K562 (cell line): ENCODE measurements around the gene KNDC1. TPM values are rescaled to one million over a fixed set of nuclear protein-coding genes. Genes with fewer than 3 reads are reported as not detected.
A peak's percentile ranks its signal among the peaks of the same experiment; 100 is the strongest.

ENCODE experiments used
- ATAC-seq: fragments of 200-7000 bp; cut with Tn5 transposase; 3 replicates; pipeline ENCODE4 v1.9.1; 2020; ENCODE audit warnings: moderate library complexity
- BruUV-seq: library from RNA; stranded (reverse); fragments of 400-500 nt; replicated peaks from 2 replicates; lab custom pipeline; 2021; lab: Mats Ljungman, UMichigan
- CTCF ChIA-PET: fragments of 300-600 bp; formaldehyde crosslinking; extraction: SDS; loops from one replicate; lab custom pipeline; 2021; ENCODE audit warnings: low intra/inter-chr PET ratio; lab: Yijun Ruan, JAX
- POLR2A ChIA-PET: fragments of 300-600, 350-650 bp; sonication (Branson Sonifier 250); formaldehyde crosslinking; extraction: SDS; loops from one replicate; lab custom pipeline; 2021; ENCODE audit warnings: antibody characterized with exemption, inconsistent platforms; lab: Yijun Ruan, JAX
- DNase-seq, 4 experiments: peaks; one replicate each; pipeline versions ENCODE4 v3.0.0 to v3.0.0-alpha.2; 2011 to 2018; ENCODE audit warnings: low spot score in 3 of 4, mixed read lengths in 3 of 4; ENCODE audit errors: extremely low read depth in 1 of 4
- FAIRE-seq: peaks from 2 replicates; lab custom pipeline; 2011; peaks lifted over from hg19 to GRCh38; lab: Jason Lieb, UNC
- H2AFZ ChIP-seq: 2 replicates; pipeline ENCODE4 v1.6.0; 2011; ENCODE audit warnings: low read depth, low read length, control low read depth, inconsistent platforms
- H3K27ac ChIP-seq: fragments of 200-600 bp; 3 replicates; pipeline ENCODE4 v1.8.0; 2011; ENCODE audit warnings: low read depth, mild to moderate bottlenecking, control low read depth, inconsistent platforms, low read length, moderate library complexity, mixed read lengths; ENCODE audit errors: extremely low read depth
- H3K27me3 ChIP-seq, 2 experiments: fragments of 300-600 bp in 1 of 2; 2 replicates in 1 of 2; 3 replicates in 1 of 2; pipeline versions ENCODE4 v1.6.0 to v1.8.0; 2011; ENCODE audit warnings: inconsistent platforms in 2 of 2, low read length in 2 of 2, mild to moderate bottlenecking in 1 of 2, mixed read lengths in 1 of 2, moderate library complexity in 1 of 2; ENCODE audit not compliant: control insufficient read depth in 2 of 2, insufficient read depth in 2 of 2
- H3K36me3 ChIP-seq: fragments of 300-600 bp; 3 replicates; pipeline ENCODE4 v1.8.0; 2011; ENCODE audit warnings: mild to moderate bottlenecking, low read length, inconsistent platforms; ENCODE audit not compliant: control insufficient read depth, insufficient read depth
- H3K4me1 ChIP-seq, 2 experiments: fragments of 200-600 bp in 1 of 2; replicated peaks in 1 of 2; 2 replicates in 1 of 2; 3 replicates in 1 of 2; pipeline versions ENCODE4 v1.5.1 to v1.8.0; 2011; ENCODE audit warnings: inconsistent platforms in 2 of 2, low read length in 2 of 2, mild to moderate bottlenecking in 1 of 2, mixed read lengths in 1 of 2, moderate library complexity in 1 of 2; ENCODE audit not compliant: control insufficient read depth in 2 of 2, insufficient read depth in 2 of 2
- H3K4me2 ChIP-seq: 2 replicates; pipeline ENCODE4 v1.6.1; 2011; ENCODE audit warnings: low read length, control low read depth, inconsistent platforms, mixed read lengths; ENCODE audit not compliant: insufficient read depth
- H3K4me3 ChIP-seq: fragments of 200-600 bp; sonication (generic), shearing (Covaris generic); 2 replicates; pipeline ENCODE4 v1.5.1; 2016; ENCODE audit warnings: control low read depth, inconsistent platforms
- H3K79me2 ChIP-seq: fragments of 200-600 bp; 3 replicates; pipeline ENCODE4 v1.8.0; 2011; ENCODE audit warnings: low read length, inconsistent platforms; ENCODE audit not compliant: control insufficient read depth, insufficient read depth
- H3K9ac ChIP-seq, 2 experiments: 2 replicates each; pipeline versions ENCODE4 v1.6.0 to v1.6.1; 2011; ENCODE audit warnings: low read depth in 2 of 2, low read length in 2 of 2, control low read depth in 1 of 2, inconsistent platforms in 1 of 2, mild to moderate bottlenecking in 1 of 2, mixed read lengths in 1 of 2; ENCODE audit not compliant: insufficient read depth in 1 of 2
- H3K9me1 ChIP-seq: one replicate; pipeline ENCODE4 v1.6.0; 2011; ENCODE audit warnings: inconsistent platforms, mild to moderate bottlenecking, low read length, moderate library complexity; ENCODE audit not compliant: control insufficient read depth, insufficient read depth
- H3K9me3 ChIP-seq: replicated peaks from 2 replicates; pipeline ENCODE4 v1.5.1; 2011; ENCODE audit warnings: low read depth, low read length, inconsistent platforms; ENCODE audit not compliant: control insufficient read depth, insufficient read depth
- H4K20me1 ChIP-seq: replicated peaks from 2 replicates; pipeline ENCODE4 v1.6.1; 2011; ENCODE audit warnings: low read length, inconsistent platforms, mixed read lengths; ENCODE audit not compliant: control insufficient read depth, insufficient read depth
- L3MBTL2 ChIP-seq: fragments of 450-650 bp; IDR thresholded peaks from 2 replicates; pipeline ENCODE4 v1.6.1; 2016; ENCODE audit warnings: mild to moderate bottlenecking, moderate library complexity
- ZNF586 ChIP-seq: fragments of 450-650 bp; formaldehyde crosslinking; conservative IDR thresholded peaks from 2 replicates; pipeline ENCODE4 v1.4.0; 2020; ENCODE audit warnings: mild to moderate bottlenecking, moderate library complexity
- WGBS: fragments of 100-300 bp; shearing (Covaris generic); methylation state at CpG from one replicate; pipeline ENCODE4 v1.1.6; 2016; ENCODE audit warnings: low coverage, mixed read lengths; ENCODE audit not compliant: insufficient coverage; ENCODE audit errors: missing lambda C conversion rate; 5-methylcytosine and 5-hydroxymethylcytosine counted together
- in situ Hi-C: fragments of 300-500 bp; cut with MboI; formaldehyde crosslinking; loops from 4 replicates; pipeline ENCODE4 v1.15.0; 2018; ENCODE audit warnings: inconsistent platforms, mixed read lengths
- intact Hi-C: fragments of 100-400 bp; cut with micrococcal nuclease; formaldehyde crosslinking; loops from 2 replicates; pipeline ENCODE4 v1.14.2; 2022
- polyA plus RNA-seq, 8 experiments: library from polyadenylated mRNA; depleted of rRNA in 4 of 8; stranded (reverse) in 5 of 8; unstranded in 3 of 8; fragments of >200 nt; fragmentation: Nextera tagmentation in 2 of 8; fragmentation: Illumina TruSeq in 1 of 8; extraction: Ambion mirVana in 2 of 8; extraction: Trizol in 1 of 8; gene quantifications; 2 replicates each; pipeline versions ENCODE4 v1.2.1 to v1.2.3, GENCODE V29; 2011 to 2014; ENCODE audit warnings: inconsistent platforms in 1 of 8, missing spikeins in 1 of 8
- total RNA-seq, 7 experiments: library from RNA; depleted of rRNA in 6 of 7; stranded (reverse); fragments of >200 nt in 6 of 7; fragmentation: Illumina TruSeq in 2 of 7; extraction: Trizol in 2 of 7; gene quantifications; 2 replicates each; pipeline versions ENCODE4 v1.2.1 to v1.2.3, GENCODE V29; 2011 to 2021; ENCODE audit warnings: low replicate concordance in 1 of 7
- TF ChIP-seq, protein P1 (sequence below): fragments of 450-650 bp; IDR thresholded peaks from 2 replicates; pipeline ENCODE4 v1.6.1; 2016; ENCODE audit warnings: mild to moderate bottlenecking, moderate library complexity
- TF ChIP-seq, protein P2 (sequence below): fragments of 450-650 bp; formaldehyde crosslinking; conservative IDR thresholded peaks from 2 replicates; pipeline ENCODE4 v1.4.0; 2022; ENCODE audit warnings: mild to moderate bottlenecking, missing genetic modification characterization

The KNDC1 gene
- total and polyA plus RNA-seq, 9 of the 15 experiments (the other 6 are each of a cell fraction or from before 2014, with no cell fraction given): 0.07 to 0.26 (median 0.11) TPM; not detected in 6

DNA sequence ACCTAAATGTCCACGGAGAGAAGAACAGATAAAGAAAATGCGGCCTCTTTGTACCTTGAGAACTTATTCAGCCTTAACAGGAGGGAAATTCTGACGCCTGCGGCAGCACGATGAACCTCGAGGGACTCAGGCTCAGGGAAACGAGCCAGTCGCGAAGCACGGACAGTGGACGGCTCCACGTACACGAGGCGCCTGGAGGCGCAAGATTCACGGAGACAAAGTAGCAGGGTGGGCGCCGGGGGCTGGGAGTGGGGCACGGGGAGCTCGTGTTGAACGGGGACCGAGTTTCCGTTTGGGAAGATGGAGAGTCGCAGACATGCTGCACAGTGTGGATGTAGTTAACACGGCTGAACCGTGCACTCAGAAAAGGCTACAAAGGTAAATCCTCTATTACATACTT, 56.8 kb downstream of the KNDC1 start:
- peaks cover 0 to 55% of the 10 kb centered on the region in 2 experiments; a peak in 2 of 5 replicates for H3K4me1 ChIP-seq
- peak; percentile 37; the same call in 2 of the 3 replicates for ATAC-seq
- intact Hi-C loops (no loop called here), in situ Hi-C loops (no loop called here)
- H3K9me1 ChIP-seq: no peaks in the 10 kb centered on the region
- no peak for DNase-seq
- peak overlapping the region; percentile 51; the same call in 1 of the 2 replicates for H2AFZ ChIP-seq
- POLR2A ChIA-PET: interaction anchor here (1.0 to 1.3 kb wide), 2 partner anchors 15 to 62 kb away, joined by 3 to 4 read pairs; no protein-coding TSS in a partner anchor
- WGBS: 25% methylated on average over 8 of the region's 26 CpGs
- CTCF ChIA-PET: no interaction called here
- H3K79me2 ChIP-seq: no peaks in the 10 kb centered on the region
- no peaks in the 10 kb centered on the region for H3K9me3 ChIP-seq
- no peak overlapping the region for H3K4me2 ChIP-seq
- BruUV-seq: no TSS peak
- peak; percentile 49; the same call in 1 of the 2 replicates for TF ChIP-seq L3MBTL2
- TF ChIP-seq ZNF586: no peak
- TF ChIP-seq, protein P1, sequence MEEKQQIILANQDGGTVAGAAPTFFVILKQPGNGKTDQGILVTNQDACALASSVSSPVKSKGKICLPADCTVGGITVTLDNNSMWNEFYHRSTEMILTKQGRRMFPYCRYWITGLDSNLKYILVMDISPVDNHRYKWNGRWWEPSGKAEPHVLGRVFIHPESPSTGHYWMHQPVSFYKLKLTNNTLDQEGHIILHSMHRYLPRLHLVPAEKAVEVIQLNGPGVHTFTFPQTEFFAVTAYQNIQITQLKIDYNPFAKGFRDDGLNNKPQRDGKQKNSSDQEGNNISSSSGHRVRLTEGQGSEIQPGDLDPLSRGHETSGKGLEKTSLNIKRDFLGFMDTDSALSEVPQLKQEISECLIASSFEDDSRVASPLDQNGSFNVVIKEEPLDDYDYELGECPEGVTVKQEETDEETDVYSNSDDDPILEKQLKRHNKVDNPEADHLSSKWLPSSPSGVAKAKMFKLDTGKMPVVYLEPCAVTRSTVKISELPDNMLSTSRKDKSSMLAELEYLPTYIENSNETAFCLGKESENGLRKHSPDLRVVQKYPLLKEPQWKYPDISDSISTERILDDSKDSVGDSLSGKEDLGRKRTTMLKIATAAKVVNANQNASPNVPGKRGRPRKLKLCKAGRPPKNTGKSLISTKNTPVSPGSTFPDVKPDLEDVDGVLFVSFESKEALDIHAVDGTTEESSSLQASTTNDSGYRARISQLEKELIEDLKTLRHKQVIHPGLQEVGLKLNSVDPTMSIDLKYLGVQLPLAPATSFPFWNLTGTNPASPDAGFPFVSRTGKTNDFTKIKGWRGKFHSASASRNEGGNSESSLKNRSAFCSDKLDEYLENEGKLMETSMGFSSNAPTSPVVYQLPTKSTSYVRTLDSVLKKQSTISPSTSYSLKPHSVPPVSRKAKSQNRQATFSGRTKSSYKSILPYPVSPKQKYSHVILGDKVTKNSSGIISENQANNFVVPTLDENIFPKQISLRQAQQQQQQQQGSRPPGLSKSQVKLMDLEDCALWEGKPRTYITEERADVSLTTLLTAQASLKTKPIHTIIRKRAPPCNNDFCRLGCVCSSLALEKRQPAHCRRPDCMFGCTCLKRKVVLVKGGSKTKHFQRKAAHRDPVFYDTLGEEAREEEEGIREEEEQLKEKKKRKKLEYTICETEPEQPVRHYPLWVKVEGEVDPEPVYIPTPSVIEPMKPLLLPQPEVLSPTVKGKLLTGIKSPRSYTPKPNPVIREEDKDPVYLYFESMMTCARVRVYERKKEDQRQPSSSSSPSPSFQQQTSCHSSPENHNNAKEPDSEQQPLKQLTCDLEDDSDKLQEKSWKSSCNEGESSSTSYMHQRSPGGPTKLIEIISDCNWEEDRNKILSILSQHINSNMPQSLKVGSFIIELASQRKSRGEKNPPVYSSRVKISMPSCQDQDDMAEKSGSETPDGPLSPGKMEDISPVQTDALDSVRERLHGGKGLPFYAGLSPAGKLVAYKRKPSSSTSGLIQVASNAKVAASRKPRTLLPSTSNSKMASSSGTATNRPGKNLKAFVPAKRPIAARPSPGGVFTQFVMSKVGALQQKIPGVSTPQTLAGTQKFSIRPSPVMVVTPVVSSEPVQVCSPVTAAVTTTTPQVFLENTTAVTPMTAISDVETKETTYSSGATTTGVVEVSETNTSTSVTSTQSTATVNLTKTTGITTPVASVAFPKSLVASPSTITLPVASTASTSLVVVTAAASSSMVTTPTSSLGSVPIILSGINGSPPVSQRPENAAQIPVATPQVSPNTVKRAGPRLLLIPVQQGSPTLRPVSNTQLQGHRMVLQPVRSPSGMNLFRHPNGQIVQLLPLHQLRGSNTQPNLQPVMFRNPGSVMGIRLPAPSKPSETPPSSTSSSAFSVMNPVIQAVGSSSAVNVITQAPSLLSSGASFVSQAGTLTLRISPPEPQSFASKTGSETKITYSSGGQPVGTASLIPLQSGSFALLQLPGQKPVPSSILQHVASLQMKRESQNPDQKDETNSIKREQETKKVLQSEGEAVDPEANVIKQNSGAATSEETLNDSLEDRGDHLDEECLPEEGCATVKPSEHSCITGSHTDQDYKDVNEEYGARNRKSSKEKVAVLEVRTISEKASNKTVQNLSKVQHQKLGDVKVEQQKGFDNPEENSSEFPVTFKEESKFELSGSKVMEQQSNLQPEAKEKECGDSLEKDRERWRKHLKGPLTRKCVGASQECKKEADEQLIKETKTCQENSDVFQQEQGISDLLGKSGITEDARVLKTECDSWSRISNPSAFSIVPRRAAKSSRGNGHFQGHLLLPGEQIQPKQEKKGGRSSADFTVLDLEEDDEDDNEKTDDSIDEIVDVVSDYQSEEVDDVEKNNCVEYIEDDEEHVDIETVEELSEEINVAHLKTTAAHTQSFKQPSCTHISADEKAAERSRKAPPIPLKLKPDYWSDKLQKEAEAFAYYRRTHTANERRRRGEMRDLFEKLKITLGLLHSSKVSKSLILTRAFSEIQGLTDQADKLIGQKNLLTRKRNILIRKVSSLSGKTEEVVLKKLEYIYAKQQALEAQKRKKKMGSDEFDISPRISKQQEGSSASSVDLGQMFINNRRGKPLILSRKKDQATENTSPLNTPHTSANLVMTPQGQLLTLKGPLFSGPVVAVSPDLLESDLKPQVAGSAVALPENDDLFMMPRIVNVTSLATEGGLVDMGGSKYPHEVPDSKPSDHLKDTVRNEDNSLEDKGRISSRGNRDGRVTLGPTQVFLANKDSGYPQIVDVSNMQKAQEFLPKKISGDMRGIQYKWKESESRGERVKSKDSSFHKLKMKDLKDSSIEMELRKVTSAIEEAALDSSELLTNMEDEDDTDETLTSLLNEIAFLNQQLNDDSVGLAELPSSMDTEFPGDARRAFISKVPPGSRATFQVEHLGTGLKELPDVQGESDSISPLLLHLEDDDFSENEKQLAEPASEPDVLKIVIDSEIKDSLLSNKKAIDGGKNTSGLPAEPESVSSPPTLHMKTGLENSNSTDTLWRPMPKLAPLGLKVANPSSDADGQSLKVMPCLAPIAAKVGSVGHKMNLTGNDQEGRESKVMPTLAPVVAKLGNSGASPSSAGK: peak; percentile 73
- TF ChIP-seq, protein P2, sequence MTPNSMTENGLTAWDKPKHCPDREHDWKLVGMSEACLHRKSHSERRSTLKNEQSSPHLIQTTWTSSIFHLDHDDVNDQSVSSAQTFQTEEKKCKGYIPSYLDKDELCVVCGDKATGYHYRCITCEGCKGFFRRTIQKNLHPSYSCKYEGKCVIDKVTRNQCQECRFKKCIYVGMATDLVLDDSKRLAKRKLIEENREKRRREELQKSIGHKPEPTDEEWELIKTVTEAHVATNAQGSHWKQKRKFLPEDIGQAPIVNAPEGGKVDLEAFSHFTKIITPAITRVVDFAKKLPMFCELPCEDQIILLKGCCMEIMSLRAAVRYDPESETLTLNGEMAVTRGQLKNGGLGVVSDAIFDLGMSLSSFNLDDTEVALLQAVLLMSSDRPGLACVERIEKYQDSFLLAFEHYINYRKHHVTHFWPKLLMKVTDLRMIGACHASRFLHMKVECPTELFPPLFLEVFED (CRISPR knock-in tag): no peak
- TF ChIP-seq, all 486 proteins: peak for 2
- H3K9ac ChIP-seq: no peak overlapping the region
- H3K27me3 ChIP-seq: peaks cover 5 to 54% of the 10 kb centered on the region in 2 experiments
- H3K4me3 ChIP-seq: no peak overlapping the region
- H3K36me3 ChIP-seq: no peaks in the 10 kb centered on the region
- H3K27ac ChIP-seq: no peak overlapping the region
- no peak for FAIRE-seq
- no peaks in the 10 kb centered on the region for H4K20me1 ChIP-seq
